HAP-1 (cell line): ENCODE measurements around the gene CHKA.

Source experiments
- DNase-seq, 2 experiments: peaks; one replicate each; pipeline ENCODE4 v3.0.0-alpha.2; 2016 to 2020; ENCODE audit warnings: low spot score in 2 of 2
- H3K27me3 ChIP-seq: fragments of 250-450 bp; sonication (Bioruptor Pico); 2 replicates; pipeline ENCODE4 v1.5.1; 2020; ENCODE audit warnings: low read depth, mild to moderate bottlenecking, moderate library complexity
- H3K36me3 ChIP-seq: fragments of 250-450 bp; sonication (Bioruptor Pico); replicated peaks from 2 replicates; pipeline ENCODE4 v1.5.1; 2020; ENCODE audit warnings: mild to moderate bottlenecking
- H3K4me1 ChIP-seq: fragments of 250-450 bp; sonication (Bioruptor Pico); 2 replicates; pipeline ENCODE4 v1.5.1; 2020; ENCODE audit warnings: mild to moderate bottlenecking
- H3K4me3 ChIP-seq: fragments of 250-450 bp; sonication (Bioruptor Pico); 2 replicates; pipeline ENCODE4 v1.5.1; 2020; ENCODE audit warnings: mild to moderate bottlenecking, moderate library complexity
- H3K9me3 ChIP-seq: fragments of 250-450 bp; sonication (Bioruptor Pico); 2 replicates; pipeline ENCODE4 v1.5.1; 2020; ENCODE audit warnings: mild to moderate bottlenecking, moderate library complexity
- in situ Hi-C: fragments of 300-500 bp; cut with MboI; formaldehyde crosslinking; loops from 3 replicates; pipeline ENCODE4 v1.14.3; 2020; ENCODE audit warnings: low sequenced_read_pairs, inconsistent platforms, mixed read lengths

CHKA gene

DNA sequence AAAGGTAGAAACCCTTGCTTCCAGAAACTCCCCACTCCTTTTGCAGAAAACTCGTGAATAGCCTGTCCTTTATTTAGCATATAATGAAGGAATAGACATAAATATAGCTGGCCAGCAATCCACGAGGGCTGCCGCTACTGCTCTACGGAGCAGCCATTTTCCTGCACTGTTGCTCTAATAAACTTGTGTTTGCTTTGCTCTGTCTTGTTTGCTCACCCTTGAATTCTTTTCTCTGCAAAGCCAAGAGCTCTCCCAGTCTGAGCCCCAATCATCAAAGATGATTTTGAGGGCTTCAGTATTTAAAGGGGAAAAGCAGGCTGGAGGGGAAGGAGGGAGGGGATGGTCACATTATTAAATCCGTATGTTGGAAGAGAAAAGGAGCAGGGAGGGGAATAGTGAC, 16.6 kb upstream of the CHKA start:
- Histone ChIP-seq H3K4me3 (no peak overlapping the region), H3K36me3 (no peaks in the 10 kb centered on the region), H3K4me1 (no peaks in the 10 kb centered on the region), H3K27me3 (no peaks in the 10 kb centered on the region), H3K9me3 (peaks cover 10% of the 10 kb centered on the region)
- in situ Hi-C loops = no loop called here
- no peak for DNase-seq

DNA sequence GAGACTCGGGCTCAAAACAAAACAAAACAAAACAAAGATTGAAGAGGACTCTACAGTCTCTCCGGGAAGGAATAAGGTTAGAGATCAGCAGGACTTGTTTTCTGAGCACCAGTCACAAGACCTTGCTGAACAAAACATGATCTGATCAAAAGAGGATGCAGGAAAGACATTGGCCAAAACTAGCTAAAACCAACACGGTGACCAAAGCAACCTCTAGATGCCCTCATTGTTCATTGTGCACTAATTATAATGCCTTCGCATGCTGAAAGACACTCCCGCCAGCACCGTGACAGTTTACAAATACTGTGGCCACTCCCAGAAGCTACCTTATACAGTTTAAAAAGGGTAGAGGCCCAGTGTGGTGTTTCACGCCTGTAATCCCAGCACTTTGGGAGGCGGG, 15.7 kb upstream of the CHKA start:
- peaks cover 15% of the 10 kb centered on the region for H3K9me3 ChIP-seq
- no peaks in the 10 kb centered on the region for H3K36me3 ChIP-seq
- no peak overlapping the region for H3K4me3 ChIP-seq
- no peak for DNase-seq
- H3K4me1 ChIP-seq = no peaks in the 10 kb centered on the region
- no peaks in the 10 kb centered on the region for H3K27me3 ChIP-seq
- in situ Hi-C loops = no loop called here

DNA sequence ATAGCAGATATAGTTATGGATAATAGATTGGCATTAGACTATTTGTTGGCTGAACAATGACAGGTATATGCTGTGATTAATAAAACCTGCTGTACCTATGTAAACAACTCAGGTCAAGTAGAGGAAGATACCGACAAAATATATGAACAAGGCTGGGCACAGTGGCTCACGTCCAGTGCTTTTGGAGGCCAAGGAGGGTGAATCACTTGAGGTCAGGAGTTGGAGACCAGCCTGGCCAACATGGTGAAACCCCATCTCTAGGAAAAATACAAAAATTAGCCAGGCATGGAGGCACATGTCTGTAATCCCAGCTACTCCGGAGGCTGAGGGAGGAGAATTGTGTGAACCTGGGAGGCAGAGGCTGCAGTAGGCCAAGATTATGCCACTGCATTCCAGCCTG, 14.0 kb upstream of the CHKA start:
- Histone ChIP-seq H3K36me3 (no peaks in the 10 kb centered on the region), H3K27me3 (no peaks in the 10 kb centered on the region), H3K4me3 (no peak overlapping the region), H3K9me3 (peaks cover 26% of the 10 kb centered on the region), H3K4me1 (no peaks in the 10 kb centered on the region)
- in situ Hi-C loops = no loop called here
- no peak for DNase-seq

DNA sequence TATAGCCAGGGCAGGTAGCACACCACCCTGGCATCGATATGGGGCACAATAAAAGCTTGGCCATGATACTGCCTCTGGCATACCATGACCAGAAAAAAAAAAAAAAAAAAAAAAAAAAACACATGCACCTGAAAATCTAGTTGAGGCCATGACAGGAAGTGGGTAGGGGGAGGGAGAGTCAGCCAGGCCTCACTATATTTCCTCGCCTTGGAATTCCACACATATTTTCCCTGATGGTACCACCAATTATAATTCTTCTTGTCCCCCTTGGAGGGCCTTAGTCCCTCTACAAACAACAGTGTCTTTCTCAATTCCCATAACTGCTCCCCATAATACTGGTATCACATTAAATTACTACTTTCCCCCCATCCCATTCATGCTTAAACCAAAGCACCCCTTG, 12.6 kb upstream of the CHKA start:
- no peak overlapping the region for H3K4me3 ChIP-seq
- H3K27me3 ChIP-seq = no peaks in the 10 kb centered on the region
- H3K36me3 ChIP-seq = no peaks in the 10 kb centered on the region
- no peak for DNase-seq
- peaks cover 28% of the 10 kb centered on the region for H3K9me3 ChIP-seq
- in situ Hi-C loops = no loop called here
- H3K4me1 ChIP-seq = no peaks in the 10 kb centered on the region

DNA sequence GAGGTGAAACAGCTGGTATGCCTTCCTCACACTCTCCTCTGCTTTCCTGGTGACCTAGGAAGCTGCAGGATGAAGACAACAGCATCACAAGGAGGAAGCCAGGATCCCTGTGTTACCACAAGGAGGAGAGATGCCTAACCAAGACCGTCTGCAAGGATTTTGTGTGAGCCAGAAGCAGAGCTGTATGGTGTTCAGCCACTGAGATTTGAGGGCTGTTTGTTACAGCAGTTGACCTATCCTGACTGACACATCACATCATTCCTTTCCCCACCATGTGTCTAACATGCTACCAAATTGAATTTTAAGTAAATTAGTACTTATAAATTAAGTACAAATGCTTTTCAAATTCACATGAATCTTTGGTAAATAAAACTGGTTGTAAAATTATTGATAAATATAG, 8.9 kb upstream of the CHKA start:
- in situ Hi-C loops = no loop called here
- no peaks in the 10 kb centered on the region for H3K27me3 ChIP-seq
- no peak for DNase-seq
- H3K4me3 ChIP-seq = no peak overlapping the region
- peaks cover 15% of the 10 kb centered on the region for H3K4me1 ChIP-seq
- H3K9me3 ChIP-seq = peaks cover 23% of the 10 kb centered on the region
- H3K36me3 ChIP-seq = no peaks in the 10 kb centered on the region

DNA sequence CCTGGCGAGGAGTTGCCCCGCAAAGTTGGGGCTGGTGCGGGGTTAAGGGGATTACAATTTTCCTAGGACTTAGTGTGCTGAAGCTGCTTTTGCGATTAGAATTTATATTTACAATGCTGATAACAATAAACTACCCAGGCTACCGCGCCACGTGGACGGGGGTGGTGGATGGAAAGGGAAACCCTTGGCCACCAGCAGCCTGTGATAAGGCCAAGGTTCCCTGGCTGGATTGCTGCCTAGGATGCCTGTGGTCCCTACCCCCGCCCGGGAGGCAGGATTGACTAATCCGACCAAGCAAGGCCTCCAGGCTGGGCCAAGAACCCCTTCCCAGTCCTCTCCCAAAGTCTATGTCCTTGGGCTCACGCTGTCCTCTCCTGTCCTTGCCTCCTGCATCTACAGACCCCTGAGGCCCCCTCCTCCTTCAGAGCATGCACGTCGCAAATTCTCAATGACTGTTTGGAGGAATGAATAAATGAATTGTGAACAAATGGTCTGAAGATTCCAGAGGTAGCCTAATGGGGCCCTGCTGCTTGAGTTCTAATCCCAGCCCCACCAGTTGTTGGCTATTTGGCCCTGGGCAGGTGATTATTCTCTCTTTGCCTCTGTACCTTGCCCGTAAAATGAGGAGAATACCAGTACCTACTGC, 7.6 kb upstream of the CHKA start:
- DNase-seq = no peak
- H3K9me3 ChIP-seq = peaks cover 23% of the 10 kb centered on the region
- peaks cover 15% of the 10 kb centered on the region for H3K4me1 ChIP-seq
- no peaks in the 10 kb centered on the region for H3K36me3 ChIP-seq
- no peak overlapping the region for H3K4me3 ChIP-seq
- in situ Hi-C loops = no loop called here
- no peaks in the 10 kb centered on the region for H3K27me3 ChIP-seq

DNA sequence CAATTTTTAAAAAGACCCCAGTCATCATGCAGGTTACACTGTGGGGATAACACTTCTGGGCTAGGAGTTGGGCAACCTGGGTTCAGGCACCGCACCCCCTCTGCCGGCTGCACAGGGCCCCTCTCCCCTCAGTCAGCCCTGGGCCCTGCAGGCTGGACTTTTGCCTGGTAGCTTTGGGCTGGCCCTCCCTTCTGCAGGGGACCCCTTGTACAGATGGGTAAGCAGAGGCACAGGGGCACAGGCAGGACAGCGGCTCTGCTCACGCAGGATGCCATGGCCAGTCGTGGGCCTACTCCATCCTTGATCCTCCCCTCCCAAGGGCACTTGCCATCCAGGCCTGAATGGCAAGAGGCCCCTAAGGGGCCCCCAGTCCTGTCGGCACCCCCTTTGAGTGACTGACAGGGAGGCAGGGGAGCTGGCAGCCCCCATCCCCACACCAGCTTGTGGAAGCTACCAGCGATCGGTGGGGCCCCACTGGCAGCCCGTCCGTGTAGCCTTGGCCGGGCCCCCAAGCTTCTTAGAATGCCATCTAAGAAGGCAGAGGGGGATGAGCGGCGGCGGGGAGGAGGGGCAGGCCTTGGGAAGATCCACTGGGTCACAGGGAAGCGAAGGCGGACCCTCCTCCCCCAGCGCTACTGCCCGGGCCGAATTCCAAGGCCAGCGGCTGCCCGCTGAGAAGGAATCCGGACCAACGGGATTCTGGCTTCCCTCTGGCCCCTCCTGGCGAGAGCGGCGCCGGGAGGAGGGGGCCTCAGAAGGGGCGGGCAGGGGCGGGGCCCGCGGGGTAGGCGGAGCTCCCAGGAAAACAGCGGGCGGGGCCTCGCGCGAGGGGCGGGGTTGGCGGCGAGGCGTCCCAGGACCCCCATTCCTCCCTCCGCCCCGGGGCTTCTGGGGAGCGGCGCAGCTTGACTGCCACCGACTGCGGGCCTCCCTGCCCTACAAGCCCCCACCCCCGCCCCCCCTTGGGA, 6.8 kb upstream of the CHKA start:
- Histone ChIP-seq H3K4me1 (peaks cover 16% of the 10 kb centered on the region), H3K36me3 (no peaks in the 10 kb centered on the region), H3K27me3 (no peaks in the 10 kb centered on the region), H3K4me3 (no peak overlapping the region), H3K9me3 (peaks cover 18% of the 10 kb centered on the region)
- no peak for DNase-seq
- in situ Hi-C loops = no loop called here

DNA sequence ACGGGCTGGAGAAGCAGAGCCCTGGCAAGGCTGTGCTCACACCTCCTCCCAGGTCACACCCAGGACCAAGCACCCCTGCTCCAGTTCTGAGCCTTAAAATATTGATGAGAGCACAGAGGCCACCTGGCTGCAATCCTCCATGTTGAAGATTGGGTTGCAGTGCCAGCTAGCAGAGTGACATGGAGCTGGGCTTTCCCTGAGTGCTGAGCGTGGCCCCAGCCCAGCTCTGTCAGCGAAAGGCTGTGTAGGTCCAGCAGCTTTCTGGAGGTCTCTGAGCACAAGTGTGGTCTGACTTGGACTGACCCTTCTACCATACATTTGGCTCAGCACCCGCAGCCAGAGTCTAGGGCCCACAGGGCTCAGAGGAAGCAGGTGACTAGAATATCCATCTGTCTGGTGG, 4.0 kb upstream of the CHKA start:
- in situ Hi-C loops = no loop called here
- DNase-seq = no peak
- Histone ChIP-seq H3K4me1 (peaks cover 27% of the 10 kb centered on the region), H3K36me3 (no peaks in the 10 kb centered on the region), H3K4me3 (no peak overlapping the region), H3K9me3 (0 out of 2 replicates have a peak, but pooled peaks cover 2% of the 10 kb centered on the region), H3K27me3 (no peaks in the 10 kb centered on the region)

DNA sequence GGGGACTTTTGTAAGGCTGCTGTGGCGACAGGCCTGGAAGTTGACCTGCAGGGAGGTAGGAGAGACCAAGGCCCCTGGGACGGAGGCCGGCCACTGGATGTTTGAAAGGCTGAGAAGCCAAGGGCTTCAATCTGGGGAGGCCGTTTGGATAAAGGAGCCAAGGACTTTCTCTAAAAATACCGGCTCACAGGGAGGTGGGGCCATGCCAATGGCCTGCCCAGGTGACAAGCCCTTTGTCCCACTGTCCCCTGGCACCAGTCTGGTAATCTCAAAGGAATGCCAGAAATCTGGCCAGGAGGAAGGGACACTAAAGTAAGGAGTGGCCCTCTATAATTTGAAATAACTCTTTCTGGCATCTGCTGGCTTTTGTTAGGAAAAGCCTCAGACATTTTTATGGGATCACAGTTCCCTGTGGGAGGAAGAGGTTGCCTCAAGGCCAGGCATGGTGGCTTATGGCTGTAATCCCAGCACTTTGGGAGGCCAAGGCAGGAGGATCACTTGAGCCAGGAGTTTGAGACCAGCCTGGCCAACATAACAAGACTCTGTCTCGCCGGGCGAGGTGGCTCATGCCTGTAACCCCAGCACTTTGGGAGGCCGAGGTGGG, 1.9 kb upstream of the CHKA start:
- no peaks in the 10 kb centered on the region for H3K9me3 ChIP-seq
- no peak overlapping the region for H3K4me3 ChIP-seq
- in situ Hi-C loops = no loop called here
- H3K27me3 ChIP-seq = no peaks in the 10 kb centered on the region
- peaks cover 36% of the 10 kb centered on the region for H3K4me1 ChIP-seq
- H3K36me3 ChIP-seq = no peaks in the 10 kb centered on the region
- peak; percentile 62 to 66 for DNase-seq

DNA sequence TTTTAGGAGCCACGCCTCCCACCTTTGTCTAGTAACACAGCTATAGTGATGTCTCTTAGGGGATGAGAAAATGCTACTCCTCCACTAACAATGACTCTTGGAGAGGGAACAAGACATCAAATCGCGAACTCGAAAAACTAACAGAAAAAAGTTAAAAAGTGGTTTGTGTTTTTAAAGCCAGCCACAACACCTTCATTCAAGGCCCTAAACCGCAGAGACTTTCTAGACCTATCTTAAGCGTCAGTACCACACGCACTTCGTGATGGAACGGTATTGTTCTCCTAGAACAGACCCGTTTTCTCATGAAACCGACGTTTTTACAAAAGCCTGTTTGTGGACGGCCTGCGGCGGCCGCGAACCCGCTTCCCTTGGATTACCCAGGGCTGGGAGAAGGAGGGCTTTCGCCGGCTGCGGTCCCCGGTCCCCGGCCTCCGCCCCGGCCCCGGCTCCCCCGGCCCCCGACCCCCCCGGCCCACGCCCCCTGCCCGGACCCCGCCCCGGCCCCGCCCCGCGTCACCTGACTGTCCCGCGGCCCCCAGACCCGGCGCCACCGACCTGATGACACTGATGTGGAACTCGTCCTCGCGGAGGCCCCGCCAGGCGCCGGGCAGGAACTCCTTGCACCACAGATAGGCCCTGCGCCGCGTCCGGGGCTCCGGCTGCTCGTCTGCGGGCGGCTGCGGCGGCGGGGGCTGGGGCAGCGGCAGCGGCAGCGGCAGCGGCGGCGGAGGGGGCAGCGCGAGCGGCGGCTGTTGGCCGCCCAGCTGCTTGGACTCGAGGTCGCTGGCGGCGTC, 718 bp downstream of the CHKA start:
- Histone ChIP-seq H3K36me3 (no peaks in the 10 kb centered on the region; the same call in 1 of the 2 replicates), H3K27me3 (no peaks in the 10 kb centered on the region), H3K4me1 (peaks cover 34% of the 10 kb centered on the region), H3K9me3 (no peaks in the 10 kb centered on the region), H3K4me3 (peak overlapping the region; percentile 38)
- in situ Hi-C loops = no loop called here
- peak; percentile 37 to 72 for DNase-seq

DNA sequence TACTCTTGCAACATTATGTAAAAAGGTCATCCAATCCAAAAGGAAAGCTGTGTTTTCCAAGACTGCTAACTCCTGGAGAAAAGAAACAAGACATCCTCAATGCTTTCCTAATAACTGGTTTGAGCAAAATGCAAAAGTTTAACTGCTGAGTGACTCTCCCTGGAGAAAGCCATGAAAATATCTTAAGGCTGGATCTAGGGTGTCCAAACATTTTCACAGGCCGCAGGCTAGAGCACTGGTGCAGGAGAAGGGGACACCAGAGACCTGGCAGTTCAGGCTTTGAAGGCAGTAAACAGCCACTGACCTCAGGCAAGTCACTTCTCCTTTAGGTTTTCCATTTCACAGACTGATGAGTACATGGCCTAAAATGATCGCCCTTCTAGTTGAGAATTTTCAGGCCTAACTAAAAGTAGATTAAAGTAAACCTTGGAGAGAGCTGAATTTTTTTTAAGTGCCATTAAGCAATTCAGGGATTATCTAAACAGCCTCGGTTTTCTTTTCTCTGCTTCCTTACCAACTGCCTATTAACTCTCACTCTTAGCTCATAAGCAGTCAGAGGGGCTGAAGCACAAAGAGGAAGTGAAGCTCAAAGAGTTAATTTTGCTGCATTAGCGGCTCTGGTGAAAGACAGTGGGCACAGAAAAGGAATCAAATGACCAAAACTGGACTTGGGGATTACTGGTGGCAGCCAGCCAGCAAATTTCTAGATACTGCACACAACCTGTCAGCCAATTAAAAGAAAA, 2.3 kb downstream of the CHKA start:
- peak; percentile 53 to 64 for DNase-seq
- no peaks in the 10 kb centered on the region; the same call in 1 of the 2 replicates for H3K36me3 ChIP-seq
- H3K4me1 ChIP-seq = peaks cover 34% of the 10 kb centered on the region
- in situ Hi-C loops = no loop called here
- peak overlapping the region; percentile 38 for H3K4me3 ChIP-seq
- H3K27me3 ChIP-seq = no peaks in the 10 kb centered on the region
- H3K9me3 ChIP-seq = no peaks in the 10 kb centered on the region

DNA sequence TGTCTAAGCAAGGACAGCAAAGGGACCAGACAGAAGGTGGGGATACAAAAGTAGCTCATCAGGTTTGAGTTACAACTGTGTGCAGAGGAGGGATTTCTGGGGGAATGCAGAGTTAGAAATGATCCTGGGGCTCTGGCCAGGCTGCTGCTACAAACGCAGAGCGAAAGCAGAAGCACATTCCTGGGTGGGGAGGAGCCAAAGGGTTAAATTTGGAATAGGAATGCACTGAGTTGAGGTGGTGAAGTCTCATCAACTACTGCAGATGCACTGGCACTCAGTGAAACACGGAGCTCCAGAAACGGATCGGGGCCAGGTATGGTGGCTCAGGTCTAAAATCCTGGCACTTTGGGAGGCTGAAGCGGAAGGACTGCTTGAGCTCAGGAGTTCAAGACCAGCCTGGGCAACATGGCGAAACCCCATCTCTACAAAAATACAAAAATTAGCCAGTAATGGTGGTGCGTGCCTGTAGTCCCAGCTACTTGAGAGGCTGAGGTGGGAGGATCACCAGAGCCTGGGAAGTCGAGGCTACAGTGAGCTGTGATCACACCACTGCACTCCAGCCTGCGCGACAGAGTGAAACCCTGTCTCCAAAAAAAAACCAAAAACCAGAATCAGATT, 3.2 kb downstream of the CHKA start:
- peaks cover 33% of the 10 kb centered on the region for H3K4me1 ChIP-seq
- no peaks in the 10 kb centered on the region for H3K9me3 ChIP-seq
- no peak overlapping the region for H3K4me3 ChIP-seq
- peaks cover 3% of the 10 kb centered on the region for H3K36me3 ChIP-seq
- DNase-seq = no peak
- no peaks in the 10 kb centered on the region for H3K27me3 ChIP-seq
- in situ Hi-C loops = no loop called here
